Prostate gland (tissue), 2 donors: ENCODE results near the gene ENAH.

Experiments used
- CTCF ChIP-seq, 4 experiments: fragments of 200-600 bp in 2 of 4; fragments of 450-650 bp in 2 of 4; sonication (generic) in 2 of 4; IDR thresholded peaks; 1 replicate in 3 of 4; 2 replicates in 1 of 4; pipeline ENCODE4 v1.5.1; 2016 to 2019; ENCODE audit warnings: antibody characterized with exemption in 4 of 4, mild to moderate bottlenecking in 2 of 4, moderate library complexity in 2 of 4
- POLR2A ChIP-seq: fragments of 450-650 bp; IDR thresholded peaks from one replicate; pipeline ENCODE4 v1.6.1; 2016; ENCODE audit warnings: antibody characterized with exemption, mild to moderate bottlenecking

GRCh38 chr1:225481738-225482137, 171.2 kb downstream of the ENAH start:
- no peak for TF ChIP-seq CTCF (IDR thresholded peaks at IDR 0.05)
- TF ChIP-seq POLR2A = no peak
